DMS53 treated with DMSO at 0.1 percent for 48 hours (cell line): ENCODE data around the gene MAP3K2.
"Not testable (repeated sequence)": the region's sequence is repeated elsewhere in the genome, so short reads cannot be mapped to it uniquely, and the experiment has no call there.

Experiments used
- DNase-seq: peaks from one replicate; lab custom pipeline; 2025; ENCODE audit not compliant: unreplicated experiment; lab: John Stamatoyannopoulos, UW

Gene MAP3K2

GRCh38 chr2:127421871-127422558 lies 34.2 kb upstream of the MAP3K2 start:
- no peak for DNase-seq

GRCh38 chr2:127421116-127421800 lies 33.5 kb upstream of the MAP3K2 start:
- DNase-seq, result no peak

- no peak for DNase-seq
These were observed 32.5 kb upstream of the MAP3K2 start for GRCh38 chr2:127420039-127420864.

DNA sequence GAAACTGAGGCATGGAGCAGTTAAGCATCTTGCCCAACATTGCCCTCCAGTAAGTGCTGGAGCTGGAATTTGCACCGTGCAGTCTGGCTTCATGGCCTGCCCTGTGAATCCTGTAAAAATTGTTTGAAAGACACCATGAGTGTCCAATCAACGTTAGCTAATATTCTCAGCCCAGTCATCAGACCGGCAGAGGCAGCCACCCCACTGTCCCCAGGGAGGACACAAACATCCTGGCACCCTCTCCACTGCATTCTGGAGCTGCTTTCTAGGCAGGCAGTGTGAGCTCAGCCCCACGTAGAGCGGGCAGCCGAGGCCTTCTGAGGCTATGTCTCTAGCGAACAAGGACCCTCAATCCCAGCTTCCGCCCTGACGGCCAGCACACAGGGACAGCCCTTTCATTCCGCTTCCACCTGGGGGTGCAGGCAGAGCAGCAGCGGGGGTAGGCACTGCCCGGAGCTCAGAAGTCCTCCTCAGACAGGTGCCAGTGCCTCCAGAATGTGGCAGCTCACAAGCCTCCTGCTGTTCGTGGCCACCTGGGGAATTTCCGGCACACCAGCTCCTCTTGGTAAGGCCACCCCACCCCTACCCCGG lies 31.8 kb upstream of the MAP3K2 start:
- DNase-seq, result no peak

GRCh38 chr2:127419112-127419430 lies 31.3 kb upstream of the MAP3K2 start:
- DNase-seq, result no peak

- DNase-seq, result no peak
These were observed 30.7 kb upstream of the MAP3K2 start, which contains the start of gene PROC for GRCh38 chr2:127418300-127419111. TSS of gene PROC (plus strand) at chr2:127418427. CDS start at chr2:127419943, 1,516 bp downstream.

DNA sequence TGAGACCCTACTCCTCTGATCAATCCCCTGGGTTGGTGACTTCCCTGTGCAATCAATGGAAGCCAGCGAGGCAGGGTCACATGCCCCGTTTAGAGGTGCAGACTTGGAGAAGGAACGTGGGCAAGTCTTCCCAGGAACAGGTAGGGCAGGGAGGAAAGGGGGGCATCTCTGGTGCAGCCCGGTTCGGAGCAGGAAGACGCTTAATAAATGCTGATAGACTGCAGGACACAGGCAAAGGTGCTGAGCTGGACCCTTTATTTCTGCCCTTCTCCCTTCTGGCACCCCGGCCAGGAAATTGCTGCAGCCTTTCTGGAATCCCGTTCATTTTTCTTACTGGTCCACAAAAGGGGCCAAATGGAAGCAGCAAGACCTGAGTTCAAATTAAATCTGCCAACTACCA lies 29.6 kb upstream of the MAP3K2 start:
- DNase-seq, result no peak

DNA sequence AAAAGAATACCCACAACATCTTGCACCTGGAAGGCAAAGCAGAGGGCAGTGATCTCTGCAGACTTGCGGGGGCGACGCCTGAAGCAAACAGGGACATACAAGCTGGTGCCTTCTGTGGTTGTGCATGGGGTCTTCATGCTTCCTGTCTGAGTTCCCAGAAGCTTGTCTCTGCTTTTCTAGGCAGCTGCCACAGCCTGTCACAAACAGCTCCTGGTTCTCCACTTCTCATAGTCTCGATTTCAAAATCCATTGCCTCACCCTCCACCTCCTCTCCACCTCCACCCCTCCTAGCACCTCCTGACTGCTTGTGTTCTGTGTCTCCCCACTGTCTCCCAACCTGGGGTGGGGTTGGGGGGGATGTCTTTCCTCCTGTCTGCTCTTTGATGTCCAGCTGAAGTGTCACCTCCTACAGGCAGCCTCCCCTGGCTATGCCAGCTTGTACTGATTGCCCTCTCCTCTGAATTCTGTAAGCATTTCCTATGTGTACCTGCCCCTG lies 28.8 kb upstream of the MAP3K2 start:
- no peak for DNase-seq

GRCh38 chr2:127415593-127416505 lies 28.1 kb upstream of the MAP3K2 start:
- peak; percentile 85 for DNase-seq

GRCh38 chr2:127414638-127415592 lies 27.1 kb upstream of the MAP3K2 start:
- no peak for DNase-seq

GRCh38 chr2:127413782-127414637 lies 26.2 kb upstream of the MAP3K2 start:
- DNase-seq, result no peak

GRCh38 chr2:127413200-127413599 lies 25.4 kb upstream of the MAP3K2 start:
- no peak for DNase-seq

GRCh38 chr2:127411653-127412369 lies 24.0 kb upstream of the MAP3K2 start:
- no peak for DNase-seq

DNA sequence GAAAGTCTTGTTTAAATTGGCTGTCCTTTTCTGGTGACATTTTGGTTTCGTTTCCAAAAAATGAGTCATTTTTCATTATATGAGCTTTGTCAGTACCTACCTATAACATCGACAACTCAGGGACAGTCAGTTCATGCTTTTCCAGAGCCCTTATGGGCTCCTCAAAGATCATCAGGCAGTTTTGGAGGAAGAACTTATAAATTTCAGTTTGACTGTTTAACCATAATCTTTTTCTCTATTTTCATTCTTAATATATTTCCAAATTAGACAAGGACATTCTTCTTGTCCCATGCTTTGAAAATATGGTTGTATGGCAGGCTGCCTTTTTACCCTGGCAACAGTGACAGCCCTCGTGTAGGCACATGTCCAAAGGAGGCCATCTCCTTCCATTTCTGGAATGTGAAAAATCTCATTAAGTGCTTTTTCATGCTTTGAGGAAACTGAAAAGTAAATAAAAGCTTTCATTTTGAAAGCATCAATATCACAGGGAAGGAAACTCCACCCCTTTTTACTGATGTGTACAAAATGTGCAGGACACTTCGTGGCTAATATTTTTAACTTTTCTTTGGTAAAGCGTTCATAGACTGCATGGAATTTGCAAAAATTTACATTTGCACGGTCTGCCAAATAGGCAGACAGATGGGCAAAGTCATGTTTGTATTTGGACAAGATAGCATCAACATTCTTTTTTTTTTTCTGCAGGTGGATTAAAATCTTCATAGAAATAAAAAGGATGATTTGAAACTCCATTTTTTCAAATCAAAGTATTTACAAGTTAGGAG lies 23.3 kb upstream of the MAP3K2 start:
- peak; percentile 11 for DNase-seq

DNA sequence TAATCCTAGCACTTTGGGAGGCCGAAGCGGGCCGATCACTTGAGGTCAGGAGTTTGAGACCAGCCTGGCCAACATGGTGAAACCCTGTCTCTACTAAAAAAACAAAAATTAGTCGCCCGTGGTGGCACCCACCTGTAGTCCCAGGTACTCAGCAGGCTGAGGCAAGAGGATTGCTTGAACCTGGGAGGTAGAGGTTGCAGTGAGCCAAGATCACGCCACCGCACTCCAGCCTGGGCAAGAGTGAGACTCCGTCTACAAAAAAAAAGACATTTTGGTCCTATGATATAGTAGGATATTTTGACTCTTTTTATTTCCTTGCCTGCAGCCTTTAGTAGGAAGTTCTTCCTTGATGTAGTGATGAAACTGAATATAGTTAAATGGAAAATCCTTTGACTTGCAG lies 21.9 kb upstream of the MAP3K2 start:
- not testable (repeated sequence) for DNase-seq

DNA sequence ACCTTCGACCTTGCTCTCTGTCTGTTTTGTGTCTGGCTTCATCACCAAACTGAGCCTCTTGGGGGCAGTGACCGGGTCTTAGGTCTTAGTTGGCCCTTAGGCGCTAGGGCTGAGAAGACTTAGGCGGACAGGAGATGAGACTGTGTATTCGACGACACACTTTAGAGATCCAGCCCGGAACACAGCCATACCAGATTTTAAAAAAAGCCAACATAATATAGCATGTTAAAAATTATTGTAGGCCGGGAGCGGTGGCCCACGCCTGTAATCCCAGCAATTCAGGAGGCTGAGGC lies 21.0 kb upstream of the MAP3K2 start:
- DNase-seq, result no peak
